Stimulated activated CD4-positive, alpha-beta T cell treated with anti-CD3 and anti-CD28 coated beads, Interleukin-2, amount 100 ng/mL, for 24 hours (primary cell): ENCODE results near the gene PEX11B.

Experiments used
- DNase-seq, 2 donors: peaks; one replicate each; pipeline ENCODE4 v3.0.0-alpha.2; 2020

The PEX11B gene, protein sequence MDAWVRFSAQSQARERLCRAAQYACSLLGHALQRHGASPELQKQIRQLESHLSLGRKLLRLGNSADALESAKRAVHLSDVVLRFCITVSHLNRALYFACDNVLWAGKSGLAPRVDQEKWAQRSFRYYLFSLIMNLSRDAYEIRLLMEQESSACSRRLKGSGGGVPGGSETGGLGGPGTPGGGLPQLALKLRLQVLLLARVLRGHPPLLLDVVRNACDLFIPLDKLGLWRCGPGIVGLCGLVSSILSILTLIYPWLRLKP

GRCh38 chr1:145918144-145918991 lies at the start of gene PEX11B:
TSS of gene PEX11B (minus strand) at chr1:145918717. CDS start at chr1:145918688, 29 bp downstream.
- DNase-seq = peak; percentile 93

DNA sequence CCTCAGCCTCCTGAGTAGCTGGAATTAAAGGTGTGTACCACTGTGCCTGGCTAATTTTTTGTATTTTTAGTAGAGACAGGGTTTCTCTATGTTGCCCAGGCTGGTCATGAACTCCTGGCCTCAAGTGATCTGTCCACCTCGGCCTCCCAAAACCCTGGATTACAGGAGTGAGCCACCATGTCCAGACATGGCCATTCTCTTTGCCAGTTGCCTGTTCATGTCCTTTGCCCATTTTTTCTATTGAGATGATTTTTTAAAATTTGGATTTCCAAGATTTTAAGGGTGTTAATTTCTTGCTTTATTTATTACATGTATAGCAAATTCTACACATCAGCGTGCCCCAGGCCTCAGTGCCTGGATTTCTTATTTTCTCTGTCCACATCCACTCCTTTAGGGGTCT lies 48.8 kb upstream of the PEX11B start:
- no peak for DNase-seq

DNA sequence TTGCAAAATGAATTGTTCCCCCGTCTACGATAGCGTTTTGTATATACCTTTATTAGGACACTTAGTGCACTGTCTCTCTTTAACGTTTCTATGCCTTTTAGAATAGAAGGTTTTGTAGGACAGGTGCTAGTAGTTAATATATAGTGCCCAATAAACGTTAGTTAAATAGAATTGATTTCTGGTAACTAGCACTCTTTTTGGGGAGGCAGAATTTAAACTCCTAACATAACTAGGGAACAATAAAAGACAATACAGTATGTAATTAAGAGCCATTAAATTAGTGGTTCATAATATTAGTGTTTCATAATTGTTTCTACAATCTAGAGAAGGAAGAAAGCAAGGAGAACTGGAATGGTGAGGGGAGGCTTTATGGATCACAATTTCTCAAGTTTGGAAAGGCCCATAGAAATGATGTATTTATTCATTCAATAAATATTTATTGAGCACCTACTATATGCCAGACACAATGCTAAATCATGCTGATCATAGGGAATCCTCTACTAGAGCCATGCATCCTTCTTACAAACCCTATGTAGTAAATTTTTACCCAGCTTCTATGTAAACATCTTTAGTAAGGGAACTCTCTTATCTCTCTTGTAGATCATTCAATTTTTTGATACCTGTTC lies 46.7 kb upstream of the PEX11B start:
- DNase-seq = no peak

DNA sequence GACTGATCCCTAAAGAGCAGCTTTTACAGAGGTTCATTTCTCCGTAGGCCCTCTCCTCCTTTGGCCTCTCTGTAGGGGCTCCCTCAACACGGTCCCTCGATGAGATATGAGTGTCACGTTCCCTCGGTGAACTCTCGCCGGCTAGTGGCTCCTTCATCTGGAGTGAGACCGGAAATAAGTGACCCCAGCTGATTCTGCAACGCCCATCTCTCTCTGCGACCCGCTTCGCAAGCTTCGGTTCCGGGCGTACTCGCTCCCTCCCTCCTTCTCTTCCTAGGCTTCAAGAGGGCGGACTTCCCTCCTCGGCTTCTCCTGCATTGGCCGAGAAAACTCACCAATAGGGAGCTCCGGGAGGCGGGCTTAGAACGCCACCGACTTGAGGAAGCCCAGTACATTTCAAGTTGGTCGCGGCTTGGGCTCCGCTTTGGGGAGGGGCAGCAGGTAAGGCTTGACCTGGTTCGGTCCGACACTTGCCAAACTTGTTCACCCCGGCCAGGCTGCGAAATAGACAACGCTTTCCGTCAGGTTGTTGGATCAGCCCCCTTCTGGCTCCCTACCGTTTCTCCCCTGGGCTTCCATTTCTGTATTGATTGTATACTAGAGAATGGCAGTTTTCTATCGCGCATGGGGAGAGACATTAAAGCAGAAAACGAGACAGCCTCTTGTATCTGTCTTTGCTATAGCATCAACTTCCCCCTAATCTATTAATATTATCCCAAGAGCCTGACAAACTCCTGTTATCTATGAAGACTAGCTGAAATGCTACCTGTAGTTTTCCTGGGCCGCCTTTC lies 46.0 kb upstream of the PEX11B start, which contains the start of the genes ANKRD34A and POLR3GL:
ANKRD34A (minus strand) TSS at position 248 of the 791 bp plus-strand sequence. CDS start 2,816 bp downstream, outside the sequence.
POLR3GL (plus strand) TSS at position 363 of the 791 bp plus-strand sequence. CDS start 10,176 bp downstream, outside the sequence.
- DNase-seq = peak; percentile 91 to 92

DNA sequence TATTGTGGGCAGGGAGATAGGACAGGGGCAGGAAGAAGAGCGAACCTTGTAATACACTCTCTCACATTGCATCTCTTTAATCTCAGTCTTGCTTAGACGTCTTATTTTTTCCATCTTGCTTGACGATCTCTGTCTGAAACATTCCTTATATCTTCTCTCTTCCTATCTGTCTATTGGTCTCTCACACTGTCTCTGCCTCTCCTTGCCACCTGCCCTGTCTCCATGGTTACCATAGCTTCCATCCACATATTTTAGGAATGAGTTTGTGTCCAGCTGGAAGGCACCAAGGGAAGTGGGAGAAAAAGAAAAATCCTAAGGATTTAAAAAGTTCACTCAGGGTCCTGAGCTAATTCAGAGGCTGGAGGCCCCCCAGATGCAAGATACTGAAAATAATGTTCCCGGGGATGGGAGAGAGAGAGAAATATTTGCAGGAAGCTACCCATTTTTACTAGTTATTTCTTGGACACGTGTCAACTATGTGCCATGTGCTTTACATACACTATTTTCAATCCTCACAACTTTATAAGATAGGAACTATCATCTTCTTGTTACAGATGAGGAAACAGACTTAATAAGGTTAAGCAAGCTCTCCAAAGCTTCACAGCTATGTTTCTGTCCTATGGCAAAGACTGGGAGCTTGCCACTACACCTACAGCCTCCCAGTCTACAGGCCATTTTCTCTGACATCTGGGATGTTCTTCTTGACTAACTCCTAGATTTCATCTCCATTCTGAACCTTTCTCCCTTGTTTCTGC lies 44.9 kb upstream of the PEX11B start:
- DNase-seq = no peak

GRCh38 chr1:145962157-145963102 lies 43.9 kb upstream of the PEX11B start:
- peak; percentile 46 to 57 for DNase-seq

- DNase-seq = peak; percentile 68 to 77
Measured at GRCh38 chr1:145961425-145962156, 43.1 kb upstream of the PEX11B start.

GRCh38 chr1:145961109-145961424 lies 42.5 kb upstream of the PEX11B start:
- DNase-seq = no peak

- DNase-seq = peak; percentile 55 to 63
Measured at GRCh38 chr1:145960468-145961108, 42.1 kb upstream of the PEX11B start.

DNA sequence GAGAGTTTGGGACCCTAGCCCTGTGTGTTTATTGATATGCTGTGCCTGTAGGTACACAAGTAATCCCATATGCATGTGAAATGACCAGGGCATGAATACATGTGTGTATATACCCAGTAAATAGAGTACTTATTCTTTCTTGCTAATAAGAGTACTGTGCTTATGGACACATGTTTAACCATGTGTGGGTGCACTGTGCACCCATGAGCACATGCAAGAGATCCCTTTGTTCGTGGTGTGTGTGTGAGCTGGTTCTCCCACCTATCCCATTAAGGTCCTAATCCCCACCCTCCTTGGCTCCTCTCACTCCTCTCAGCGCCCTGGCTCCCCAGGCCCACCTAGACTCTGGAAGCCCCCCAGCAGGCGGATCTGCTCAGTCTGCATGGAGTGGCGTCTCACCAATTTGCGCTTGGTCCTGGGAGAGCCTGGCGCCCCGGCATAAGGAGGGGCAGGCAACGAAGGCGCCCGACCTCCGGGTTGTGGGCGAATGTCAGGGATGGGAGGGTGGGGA lies 41.5 kb upstream of the PEX11B start:
- no peak for DNase-seq

GRCh38 chr1:145959333-145959732 lies 40.8 kb upstream of the PEX11B start:
- no peak for DNase-seq

DNA sequence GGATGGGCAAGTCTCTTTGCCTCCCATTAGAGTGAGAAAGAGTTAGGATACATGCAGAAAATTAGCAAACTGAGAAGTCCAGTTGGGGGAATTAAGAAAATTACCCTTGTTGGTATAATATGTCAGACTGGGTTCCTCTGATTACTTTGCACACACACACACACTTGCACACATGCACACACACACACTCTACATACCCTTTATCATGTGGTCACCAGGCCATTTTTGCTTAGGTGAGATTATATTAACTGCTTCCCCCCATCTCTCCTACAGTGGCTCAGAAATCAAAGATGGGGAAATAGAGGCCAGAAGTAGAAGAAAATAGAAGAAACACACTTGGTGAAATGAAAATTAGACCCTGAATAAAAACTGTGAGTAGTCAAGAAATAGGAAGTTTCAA lies 40.2 kb upstream of the PEX11B start:
- DNase-seq = no peak

DNA sequence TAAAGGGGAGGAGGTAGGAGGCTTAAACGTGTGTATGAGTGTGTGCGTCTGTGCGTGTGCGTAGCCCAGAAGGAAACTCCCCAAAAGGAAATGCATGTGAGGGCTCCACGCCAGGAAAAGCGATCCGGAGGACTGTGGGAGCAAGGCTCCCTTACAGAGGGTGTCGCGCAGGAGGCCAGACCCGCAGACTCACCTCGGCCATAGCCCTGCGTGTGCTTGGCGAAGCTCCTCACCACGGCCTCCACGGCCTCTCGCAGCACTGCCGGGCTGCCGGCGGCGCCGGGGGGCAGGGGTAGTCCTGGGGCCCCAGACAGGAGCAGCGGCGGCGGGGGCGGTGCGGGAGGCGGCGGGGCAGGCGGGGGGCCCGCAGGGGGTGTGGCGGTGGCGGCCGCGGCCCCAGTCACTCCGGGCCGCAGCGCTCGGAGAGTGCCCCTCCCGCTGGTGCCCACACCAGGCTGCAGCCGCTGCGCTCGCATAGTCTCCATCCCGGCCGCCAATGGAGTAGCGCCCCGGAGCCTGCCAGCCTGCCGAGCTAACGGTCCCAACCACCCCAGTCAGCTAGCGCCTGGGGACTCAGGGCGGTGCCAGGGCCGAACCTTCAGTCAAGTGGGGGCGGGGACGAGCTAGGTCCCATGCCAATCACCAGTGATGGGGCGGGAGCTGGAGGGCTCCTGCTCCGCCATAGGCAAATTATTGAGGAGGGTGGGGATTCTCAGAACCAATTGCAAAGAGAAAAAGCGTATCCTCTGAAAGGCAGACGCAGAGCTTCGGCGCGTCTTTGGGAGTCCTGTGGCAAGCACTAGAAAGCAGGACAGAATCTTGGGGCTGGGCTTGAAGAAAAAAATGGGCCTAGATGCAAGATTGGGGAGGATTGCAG lies 39.2 kb upstream of the PEX11B start, which contains the start of gene LIX1L:
LIX1L (minus strand) TSS at position 575 of the 877 bp plus-strand sequence; CDS start at position 485, 90 bp downstream.
- DNase-seq = peak; percentile 95

DNA sequence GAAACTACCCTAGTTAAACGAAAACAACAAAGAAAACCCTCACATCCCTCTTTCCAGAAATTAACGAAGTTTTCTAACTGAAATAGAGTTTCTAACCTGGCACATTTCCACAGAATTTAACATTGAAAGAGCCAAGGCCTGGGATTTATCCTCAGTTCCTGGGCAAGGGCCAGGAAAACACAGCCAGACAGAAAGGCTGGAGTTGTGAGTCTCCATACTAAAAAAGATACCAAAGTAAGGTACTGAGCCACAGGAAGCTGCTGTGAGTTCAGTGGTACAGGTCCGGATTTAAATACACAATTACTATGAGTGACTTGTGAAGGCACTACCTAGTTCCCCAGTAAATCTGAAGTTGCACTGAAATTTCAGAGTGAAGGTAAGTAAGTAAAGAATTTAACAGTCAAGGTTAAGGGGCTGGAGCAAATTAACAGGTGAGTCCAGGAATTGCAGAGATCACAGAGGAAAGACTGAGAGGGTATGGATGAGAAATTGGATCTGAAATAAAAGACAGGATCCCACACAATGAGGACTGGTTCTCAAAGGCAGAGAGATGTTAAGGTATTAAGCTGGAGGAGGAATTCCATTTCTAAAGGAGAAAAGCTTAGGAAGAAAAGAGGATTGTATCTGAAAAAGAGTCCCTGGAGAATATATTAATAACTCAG lies 38.4 kb upstream of the PEX11B start:
- no peak for DNase-seq

DNA sequence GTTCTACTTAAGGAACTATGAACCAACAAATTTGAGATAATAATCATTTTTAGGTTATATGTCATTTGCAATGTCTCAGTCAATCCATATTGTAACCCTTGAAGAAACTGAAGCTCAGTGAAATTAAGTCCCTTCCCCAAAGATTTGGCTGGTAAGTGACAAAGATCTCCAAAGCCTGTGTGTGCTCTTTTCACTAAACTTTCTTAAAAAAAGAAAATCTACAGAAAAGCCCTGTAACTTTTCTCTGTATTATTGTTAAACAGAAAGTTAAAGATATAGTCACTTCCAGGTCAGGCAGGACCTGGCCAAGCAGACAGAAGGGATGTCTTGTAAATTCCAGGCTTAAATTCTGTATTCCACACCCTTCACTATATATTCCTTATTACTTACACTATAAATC lies 37.8 kb upstream of the PEX11B start:
- no peak for DNase-seq

DNA sequence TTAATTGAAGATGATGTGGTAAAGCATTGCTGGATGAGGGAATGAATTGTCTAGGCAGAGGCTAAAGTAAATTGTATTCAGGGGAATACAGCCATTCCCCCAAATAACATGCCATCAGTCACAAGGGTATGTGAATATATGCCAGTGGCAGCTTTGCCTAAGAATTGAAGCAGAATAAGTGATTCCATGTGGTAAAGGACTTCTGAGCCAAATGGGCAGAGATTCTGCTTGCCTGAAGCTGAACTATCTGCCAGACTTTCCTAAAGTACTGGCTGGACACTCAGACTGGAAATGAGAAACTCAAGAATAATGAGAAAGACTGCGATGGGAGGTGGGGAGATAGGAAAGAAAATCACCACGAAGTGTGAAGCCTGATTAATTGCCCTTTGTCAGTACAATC lies 36.9 kb upstream of the PEX11B start:
- DNase-seq = no peak

GRCh38 chr1:145953861-145954260 lies 35.3 kb upstream of the PEX11B start:
- DNase-seq = no peak

DNA sequence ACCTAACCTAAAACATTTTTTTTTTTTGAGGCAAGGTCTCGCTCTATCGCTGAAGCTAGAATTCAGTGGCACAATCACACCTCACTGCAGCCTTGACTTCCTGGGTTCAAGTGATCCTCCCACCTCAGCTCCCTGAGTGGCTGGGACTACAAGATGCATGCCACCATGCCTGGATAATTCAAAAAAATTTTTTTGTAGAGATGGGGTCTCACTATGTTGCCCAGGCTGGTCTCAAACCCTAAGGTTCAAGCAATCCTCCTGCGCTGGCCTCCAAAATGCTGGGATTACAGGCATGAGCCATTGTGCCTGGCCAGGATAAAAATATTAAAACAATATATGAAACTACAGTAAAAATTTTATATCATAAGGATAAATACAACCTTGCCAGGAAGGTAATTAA lies 34.4 kb upstream of the PEX11B start:
- DNase-seq = no peak
